CD14-positive monocyte (primary cell): ENCODE results near the gene DDX52. TPM values are rescaled to one million over a fixed set of nuclear protein-coding genes. Genes with fewer than 3 reads are reported as not detected.

Experiments used
- DNase-seq, 3 donors: peaks; one replicate each; pipeline ENCODE4 v3.0.0-alpha.2; 2011 to 2022
- H2AFZ ChIP-seq: 2 replicates; pipeline ENCODE4 v1.6.0; 2012; ENCODE audit warnings: mild to moderate bottlenecking, low read depth, low read length, inconsistent platforms; ENCODE audit not compliant: insufficient read depth, poor library complexity, severe bottlenecking
- H3K27ac ChIP-seq, 2 donors: 1 replicate in 1 of 2; 2 replicates in 1 of 2; pipeline ENCODE4 v1.5.1; 2012 to 2013; ENCODE audit warnings: low read length in 2 of 2, control low read depth in 1 of 2, inconsistent platforms in 1 of 2, low read depth in 1 of 2, mild to moderate bottlenecking in 1 of 2
- H3K27me3 ChIP-seq, 2 donors: one replicate each; pipeline versions ENCODE4 v1.6.0 to v1.6.1; 2011 to 2013; ENCODE audit warnings: low read length in 2 of 2; ENCODE audit not compliant: control insufficient read depth in 2 of 2, insufficient read depth in 2 of 2
- H3K36me3 ChIP-seq, 2 donors: replicated peaks in 1 of 2; 1 replicate in 1 of 2; 2 replicates in 1 of 2; pipeline versions ENCODE4 v1.5.1 to v1.6.1; 2012 to 2013; ENCODE audit warnings: low read length in 2 of 2, control low read depth in 1 of 2, inconsistent platforms in 1 of 2, mild to moderate bottlenecking in 1 of 2; ENCODE audit not compliant: insufficient read depth in 2 of 2, control insufficient read depth in 1 of 2
- H3K4me1 ChIP-seq, 2 donors: 1 replicate in 1 of 2; 2 replicates in 1 of 2; pipeline versions ENCODE4 v1.5.1 to v1.6.1; 2012 to 2013; ENCODE audit warnings: low read length in 2 of 2, control low read depth in 1 of 2, inconsistent platforms in 1 of 2, mild to moderate bottlenecking in 1 of 2, moderate library complexity in 1 of 2; ENCODE audit not compliant: insufficient read depth in 2 of 2, control insufficient read depth in 1 of 2
- H3K4me2 ChIP-seq: replicated peaks from 2 replicates; pipeline ENCODE3; 2012; ENCODE audit warnings: low read length, moderate library complexity, mild to moderate bottlenecking; ENCODE audit not compliant: poor library complexity, severe bottlenecking; ENCODE audit errors: extremely low read depth
- H3K4me3 ChIP-seq, 3 experiments: fragments of 200-600 bp in 1 of 3; sonication (generic) in 1 of 3; replicated peaks in 1 of 3; 1 replicate in 2 of 3; 2 replicates in 1 of 3; pipeline ENCODE4 v1.5.1; 2011 to 2013; ENCODE audit warnings: low read length in 3 of 3, mild to moderate bottlenecking in 3 of 3, control low read depth in 2 of 3, low read depth in 2 of 3, inconsistent platforms in 1 of 3, moderate library complexity in 1 of 3
- H3K79me2 ChIP-seq: 2 replicates; pipeline ENCODE4 v1.6.0; 2012; ENCODE audit warnings: mild to moderate bottlenecking, control low read depth, inconsistent platforms, low read length, moderate library complexity; ENCODE audit not compliant: insufficient read depth
- H3K9ac ChIP-seq: 2 replicates; pipeline ENCODE4 v1.6.0; 2017; ENCODE audit warnings: low read length, mild to moderate bottlenecking; ENCODE audit not compliant: insufficient read depth, poor library complexity, severe bottlenecking
- H3K9me3 ChIP-seq, 2 donors: replicated peaks in 1 of 2; 1 replicate in 1 of 2; 2 replicates in 1 of 2; pipeline versions ENCODE4 v1.5.1 to v1.6.1; 2012 to 2013; ENCODE audit warnings: low read length in 2 of 2, control low read depth in 1 of 2; ENCODE audit not compliant: control insufficient read depth in 1 of 2, insufficient read depth in 1 of 2
- H4K20me1 ChIP-seq: 2 replicates; pipeline ENCODE4 v1.6.0; 2012; ENCODE audit warnings: mild to moderate bottlenecking, low read length, control low read depth, moderate library complexity; ENCODE audit not compliant: insufficient read depth
- H3K27ac Mint-ChIP-seq, 7 donors: one replicate each; pipeline ENCODE4 v1.8.0; 2020; ENCODE audit warnings: mild to moderate bottlenecking in 7 of 7, mixed read lengths in 7 of 7, moderate library complexity in 6 of 7, inconsistent platforms in 2 of 7
- H3K27me3 Mint-ChIP-seq, 3 donors: one replicate each; pipeline ENCODE4 v1.8.0; 2021 to 2022; ENCODE audit warnings: low read depth in 3 of 3, mild to moderate bottlenecking in 3 of 3, mixed read lengths in 3 of 3, moderate library complexity in 3 of 3, inconsistent platforms in 1 of 3
- H3K36me3 Mint-ChIP-seq, 2 donors: one replicate each; pipeline ENCODE4 v1.8.0; 2020; ENCODE audit warnings: mixed read lengths in 2 of 2, inconsistent platforms in 1 of 2, mild to moderate bottlenecking in 1 of 2
- H3K4me1 Mint-ChIP-seq: one replicate; pipeline ENCODE4 v1.8.0; 2020; ENCODE audit warnings: mild to moderate bottlenecking, mixed read lengths
- H3K4me3 Mint-ChIP-seq, 2 donors: one replicate each; pipeline ENCODE4 v1.8.0; 2020; ENCODE audit warnings: mild to moderate bottlenecking in 2 of 2, mixed read lengths in 2 of 2, moderate library complexity in 1 of 2
- H3K9me3 Mint-ChIP-seq, 7 donors: one replicate each; pipeline ENCODE4 v1.8.0; 2020 to 2022; ENCODE audit warnings: mixed read lengths in 7 of 7, mild to moderate bottlenecking in 6 of 7, moderate library complexity in 6 of 7, inconsistent platforms in 2 of 7
- CTCF ChIP-seq: fragments of 200-600 bp; IDR thresholded peaks from one replicate; pipeline ENCODE4 v1.8.0; 2022; ENCODE audit warnings: antibody characterized with exemption, mild to moderate bottlenecking
- WGBS: methylation state at CpG from one replicate; pipeline ENCODE4 v1.1.5; 2013; ENCODE audit warnings: missing lambda C conversion rate; ENCODE audit not compliant: insufficient coverage; 5-methylcytosine and 5-hydroxymethylcytosine counted together
- intact Hi-C, 2 donors: fragments of 100-400 bp; cut with micrococcal nuclease; formaldehyde crosslinking; loops; one replicate each; pipeline versions ENCODE4 v1.15.0 to v1.15.1; 2023
- polyA plus RNA-seq, 3 donors: library from polyadenylated mRNA; depleted of rRNA in 1 of 3; unstranded in 2 of 3; stranded (reverse) in 1 of 3; fragments of 300-500 nt in 2 of 3; fragments of >200 nt in 1 of 3; fragmentation: Illumina TruSeq in 2 of 3; gene quantifications; 1 replicate in 2 of 3; 2 replicates in 1 of 3; pipeline ENCODE4 v1.2.3, GENCODE V29; 2012 to 2021

DDX52 gene
- polyA plus RNA-seq, 3 donors, result 6.4 to 11.3 (median 8.8) TPM

- Mint-ChIP-seq H3K27ac (no peak overlapping the region), H3K4me1 (no peaks in the 10 kb centered on the region), H3K9me3 (peaks cover 0 to under 1% (median 0%) of the 10 kb centered on the region in 7 donors), H3K27me3 (peaks cover 0 to 5% (median 5%) of the 10 kb centered on the region in 3 donors), H3K4me3 (no peak overlapping the region), H3K36me3 (no peaks in the 10 kb centered on the region)
- 82% methylated on average over 1 of the region's 2 CpGs for WGBS
- no peak for TF ChIP-seq CTCF
- Histone ChIP-seq H3K9ac (no peak overlapping the region), H3K9me3 (no peaks in the 10 kb centered on the region), H3K27me3 (peaks cover 0 to 4% of the 10 kb centered on the region in 2 donors), H3K4me2 (no peak overlapping the region), H2AFZ (no peak overlapping the region), H3K4me1 (no peaks in the 10 kb centered on the region), H3K4me3 (no peak overlapping the region), H3K36me3 (no peaks in the 10 kb centered on the region), H4K20me1 (no peaks in the 10 kb centered on the region), H3K27ac (no peak overlapping the region), H3K79me2 (no peaks in the 10 kb centered on the region)
- intact Hi-C loops, result no loop called here
- DNase-seq, result no peak
Measured at GRCh38 chr17:37673386-37673785, 30.1 kb upstream of the DDX52 start.

GRCh38 chr17:37672548-37673078 is 29.4 kb upstream of the DDX52 start:
- H3K4me2 ChIP-seq, result no peak overlapping the region
- no peak overlapping the region for H3K27ac Mint-ChIP-seq

More at GRCh38 chr17:37672548-37673078, 29.4 kb upstream of the DDX52 start:
- no peak for DNase-seq
- peaks cover 0 to 4% of the 10 kb centered on the region in 2 donors for H3K27me3 ChIP-seq
- intact Hi-C loops, result no loop called here
- no peaks in the 10 kb centered on the region for H3K36me3 ChIP-seq
- WGBS, result 100% methylated on average over 1 of the region's 3 CpGs
- no peak overlapping the region for H3K9ac ChIP-seq
- no peaks in the 10 kb centered on the region for H3K9me3 ChIP-seq
- no peak for TF ChIP-seq CTCF
- no peaks in the 10 kb centered on the region for H3K9me3 Mint-ChIP-seq
- no peak overlapping the region for H3K4me3 Mint-ChIP-seq
- H3K36me3 Mint-ChIP-seq, result no peaks in the 10 kb centered on the region
- no peak overlapping the region for H3K27ac ChIP-seq
- no peaks in the 10 kb centered on the region for H3K4me1 Mint-ChIP-seq
- no peak overlapping the region for H3K4me3 ChIP-seq
- no peaks in the 10 kb centered on the region for H3K79me2 ChIP-seq
- H3K4me1 ChIP-seq, result no peaks in the 10 kb centered on the region
- peaks cover 0 to 5% (median 5%) of the 10 kb centered on the region in 3 donors for H3K27me3 Mint-ChIP-seq
- no peak overlapping the region for H2AFZ ChIP-seq
- H4K20me1 ChIP-seq, result no peaks in the 10 kb centered on the region
